ENCODE measurements around the gene USP2. TPM values are rescaled to one million over a fixed set of nuclear protein-coding genes. Genes with fewer than 3 reads are reported as not detected.

Gene USP2
- polyA plus RNA-seq, 1 donor, result 4.2 TPM

Other genes starting within 250 kb of the USP2 start
- gene ABCG4, start 232.6 kb downstream of the USP2 start, polyA plus RNA-seq, result 1.2 TPM
- 10.4 TPM for gene NLRX1, start 213.0 kb downstream of the USP2 start, polyA plus RNA-seq
- gene NHERF4, start 196.2 kb downstream of the USP2 start, polyA plus RNA-seq, result 64.1 TPM
- 12.7 TPM for gene CBL, start 175.4 kb downstream of the USP2 start, polyA plus RNA-seq
- 50.4 TPM for gene MCAM, start 64.6 kb downstream of the USP2 start, polyA plus RNA-seq
- gene RNF26, start 47.2 kb downstream of the USP2 start, polyA plus RNA-seq, result 25.2 TPM
- 19.5 TPM for gene C1QTNF5, start 40.8 kb downstream of the USP2 start, polyA plus RNA-seq
- gene MFRP, start 35.0 kb downstream of the USP2 start, polyA plus RNA-seq, result 0.01 TPM
- gene THY1, start 41.5 kb upstream of the USP2 start, polyA plus RNA-seq, result 44.4 TPM

All from large intestine (tissue), 1 donor.